HepG2 (cell line): Measurements from ENCODE around the gene TFAM. TPM values are rescaled to one million over a fixed set of nuclear protein-coding genes. Genes with fewer than 3 reads are reported as not detected.

Experiments used
- GZF1 ChIP-seq: sonication (generic); formaldehyde crosslinking; IDR thresholded peaks from 2 replicates; pipeline ENCODE4 v1.5.1; 2020; ENCODE audit warnings: mild to moderate bottlenecking, missing genetic modification reagents
- IKZF4 ChIP-seq: sonication (generic); formaldehyde crosslinking; IDR thresholded peaks from 2 replicates; pipeline ENCODE4 v1.5.1; 2020; ENCODE audit warnings: borderline replicate concordance, mild to moderate bottlenecking, low read depth, missing genetic modification reagents; ENCODE audit errors: not compliant biosample characterization
- MNT ChIP-seq: fragments of 450-650 bp; IDR thresholded peaks from 2 replicates; pipeline ENCODE4 v1.6.1; 2016
- MXD4 ChIP-seq: IDR thresholded peaks from 2 replicates; pipeline ENCODE4 v1.6.1; 2016; ENCODE audit warnings: mild to moderate bottlenecking, missing biosample characterization, missing genetic modification reagents
- NRL ChIP-seq: sonication (generic); formaldehyde crosslinking; IDR thresholded peaks from 2 replicates; pipeline ENCODE4 v1.5.0; 2020; ENCODE audit warnings: missing genetic modification reagents, mild to moderate bottlenecking, moderate library complexity, borderline replicate concordance
- RBAK ChIP-seq: sonication (generic); formaldehyde crosslinking; IDR thresholded peaks from 2 replicates; pipeline ENCODE4 v1.5.1; 2020; ENCODE audit warnings: mild to moderate bottlenecking, missing genetic modification reagents
- SIN3A ChIP-seq: IDR thresholded peaks from 2 replicates; pipeline ENCODE4 v1.6.1; 2011; ENCODE audit warnings: low read depth, mild to moderate bottlenecking, control low read depth, low read length, borderline replicate concordance
- SNRNP70 ChIP-seq: fragments of 200-400 bp; formaldehyde crosslinking; IDR thresholded peaks from 2 replicates; pipeline ENCODE4 v1.6.1; 2017; ENCODE audit warnings: mild to moderate bottlenecking, low read depth, low read length, moderate library complexity
- SP1 ChIP-seq, 2 experiments: fragments of 450-650 bp in 1 of 2; sonication (generic) in 1 of 2; formaldehyde crosslinking in 1 of 2; IDR thresholded peaks; 2 replicates each; pipeline versions ENCODE4 v1.4.0 to v1.6.1; 2016 to 2020; ENCODE audit warnings: missing genetic modification reagents in 1 of 2
- XRCC5 ChIP-seq: fragments of 200-400 bp; formaldehyde crosslinking; optimal IDR thresholded peaks from 2 replicates; pipeline ENCODE3; 2017; ENCODE audit warnings: mild to moderate bottlenecking, low read length
- ZNF143 ChIP-seq: sonication (generic); formaldehyde crosslinking; IDR thresholded peaks from 2 replicates; pipeline ENCODE4 v1.4.0; 2020; ENCODE audit warnings: missing genetic modification reagents
- ZNF629 ChIP-seq: sonication (generic); formaldehyde crosslinking; conservative IDR thresholded peaks from 2 replicates; pipeline ENCODE4 v1.5.0; 2020; ENCODE audit warnings: missing genetic modification reagents
- ZNF703 ChIP-seq: sonication (generic); formaldehyde crosslinking; IDR thresholded peaks from 2 replicates; pipeline ENCODE4 v1.5.1; 2020; ENCODE audit warnings: missing genetic modification reagents, mild to moderate bottlenecking, moderate library complexity, borderline replicate concordance
- ZNF737 ChIP-seq: sonication (generic); formaldehyde crosslinking; IDR thresholded peaks from 2 replicates; pipeline ENCODE4 v1.5.0; 2020; ENCODE audit warnings: missing genetic modification reagents, mild to moderate bottlenecking, borderline replicate concordance
- ZNF790 ChIP-seq: sonication (generic); formaldehyde crosslinking; IDR thresholded peaks from 2 replicates; pipeline ENCODE4 v1.8.0; 2022; ENCODE audit warnings: missing genetic modification reagents, mild to moderate bottlenecking, borderline replicate concordance
- ZSCAN20 ChIP-seq: sonication (generic); formaldehyde crosslinking; IDR thresholded peaks from 2 replicates; pipeline ENCODE4 v1.4.0; 2020; ENCODE audit warnings: missing genetic modification reagents, mild to moderate bottlenecking, borderline replicate concordance
- polyA plus RNA-seq, 8 experiments: library from polyadenylated mRNA; depleted of rRNA in 3 of 8; stranded (reverse) in 7 of 8; unstranded in 1 of 8; fragments of >200 nt; fragmentation: Illumina TruSeq in 4 of 8; extraction: Trizol in 4 of 8; gene quantifications; 2 replicates each; pipeline versions ENCODE4 v1.2.1 to v1.2.3, GENCODE V29; 2011 to 2016; ENCODE audit warnings: low read depth in 4 of 8, missing spikeins in 1 of 8, mixed read lengths in 1 of 8; ENCODE audit not compliant: insufficient read depth in 1 of 8
- total RNA-seq, 5 experiments: library from RNA; depleted of rRNA; stranded (reverse); fragments of >200 nt; fragmentation: Illumina TruSeq; extraction: Trizol; gene quantifications; 2 replicates each; pipeline ENCODE4 v1.2.3, GENCODE V29; 2016; ENCODE audit warnings: low read depth in 1 of 5
- TF ChIP-seq, protein P1 (sequence below): sonication (generic); formaldehyde crosslinking; IDR thresholded peaks from 2 replicates; pipeline ENCODE4 v1.4.0; 2020; ENCODE audit warnings: mild to moderate bottlenecking, missing genetic modification reagents
- TF ChIP-seq, protein P2 (sequence below): sonication (generic); formaldehyde crosslinking; IDR thresholded peaks from 2 replicates; pipeline ENCODE4 v1.4.0; 2020; ENCODE audit warnings: mild to moderate bottlenecking, missing genetic modification reagents
- TF ChIP-seq, protein P3 (sequence below): sonication (generic); formaldehyde crosslinking; IDR thresholded peaks from 2 replicates; pipeline ENCODE4 v1.9.0; 2021; ENCODE audit warnings: missing genetic modification reagents, borderline replicate concordance

TFAM gene
- total and polyA plus RNA-seq, 2 of the 13 experiments (the other 11 are each of a cell fraction or from before 2014, with no cell fraction given) = 18.4 to 125 TPM

GRCh38 chr10:58384544-58384998 lies 639 bp upstream of the TFAM start (continued):
- TF ChIP-seq GZF1 (CRISPR knock-in tag) (0 out of 2 replicates have a peak, but pooled peaks have one; percentile 57), IKZF4 (CRISPR knock-in tag) (no peak), MXD4 (CRISPR knock-in tag) (no peak), RBAK (CRISPR knock-in tag) (no peak), SP1 (IDR thresholded peaks at IDR 0.05) (no peak), SP1 (CRISPR knock-in tag; IDR thresholded peaks at IDR 0.05) (no peak), NRL (CRISPR knock-in tag) (no peak), ZNF703 (CRISPR knock-in tag) (no peak), ZNF790 (CRISPR knock-in tag) (no peak), ZNF629 (no peak), ZNF143 (CRISPR knock-in tag) (no peak), MNT (no peak), XRCC5 (no peak), SNRNP70 (no peak), ZNF737 (CRISPR knock-in tag) (no peak), ZSCAN20 (CRISPR knock-in tag) (peak; percentile 74; the same call in 1 of the 2 replicates), SIN3A (0 out of 2 replicates have a peak, but pooled peaks have one; percentile 44)
- TF ChIP-seq, protein P1, sequence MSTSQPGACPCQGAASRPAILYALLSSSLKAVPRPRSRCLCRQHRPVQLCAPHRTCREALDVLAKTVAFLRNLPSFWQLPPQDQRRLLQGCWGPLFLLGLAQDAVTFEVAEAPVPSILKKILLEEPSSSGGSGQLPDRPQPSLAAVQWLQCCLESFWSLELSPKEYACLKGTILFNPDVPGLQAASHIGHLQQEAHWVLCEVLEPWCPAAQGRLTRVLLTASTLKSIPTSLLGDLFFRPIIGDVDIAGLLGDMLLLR = no peak
- TF ChIP-seq, protein P2, sequence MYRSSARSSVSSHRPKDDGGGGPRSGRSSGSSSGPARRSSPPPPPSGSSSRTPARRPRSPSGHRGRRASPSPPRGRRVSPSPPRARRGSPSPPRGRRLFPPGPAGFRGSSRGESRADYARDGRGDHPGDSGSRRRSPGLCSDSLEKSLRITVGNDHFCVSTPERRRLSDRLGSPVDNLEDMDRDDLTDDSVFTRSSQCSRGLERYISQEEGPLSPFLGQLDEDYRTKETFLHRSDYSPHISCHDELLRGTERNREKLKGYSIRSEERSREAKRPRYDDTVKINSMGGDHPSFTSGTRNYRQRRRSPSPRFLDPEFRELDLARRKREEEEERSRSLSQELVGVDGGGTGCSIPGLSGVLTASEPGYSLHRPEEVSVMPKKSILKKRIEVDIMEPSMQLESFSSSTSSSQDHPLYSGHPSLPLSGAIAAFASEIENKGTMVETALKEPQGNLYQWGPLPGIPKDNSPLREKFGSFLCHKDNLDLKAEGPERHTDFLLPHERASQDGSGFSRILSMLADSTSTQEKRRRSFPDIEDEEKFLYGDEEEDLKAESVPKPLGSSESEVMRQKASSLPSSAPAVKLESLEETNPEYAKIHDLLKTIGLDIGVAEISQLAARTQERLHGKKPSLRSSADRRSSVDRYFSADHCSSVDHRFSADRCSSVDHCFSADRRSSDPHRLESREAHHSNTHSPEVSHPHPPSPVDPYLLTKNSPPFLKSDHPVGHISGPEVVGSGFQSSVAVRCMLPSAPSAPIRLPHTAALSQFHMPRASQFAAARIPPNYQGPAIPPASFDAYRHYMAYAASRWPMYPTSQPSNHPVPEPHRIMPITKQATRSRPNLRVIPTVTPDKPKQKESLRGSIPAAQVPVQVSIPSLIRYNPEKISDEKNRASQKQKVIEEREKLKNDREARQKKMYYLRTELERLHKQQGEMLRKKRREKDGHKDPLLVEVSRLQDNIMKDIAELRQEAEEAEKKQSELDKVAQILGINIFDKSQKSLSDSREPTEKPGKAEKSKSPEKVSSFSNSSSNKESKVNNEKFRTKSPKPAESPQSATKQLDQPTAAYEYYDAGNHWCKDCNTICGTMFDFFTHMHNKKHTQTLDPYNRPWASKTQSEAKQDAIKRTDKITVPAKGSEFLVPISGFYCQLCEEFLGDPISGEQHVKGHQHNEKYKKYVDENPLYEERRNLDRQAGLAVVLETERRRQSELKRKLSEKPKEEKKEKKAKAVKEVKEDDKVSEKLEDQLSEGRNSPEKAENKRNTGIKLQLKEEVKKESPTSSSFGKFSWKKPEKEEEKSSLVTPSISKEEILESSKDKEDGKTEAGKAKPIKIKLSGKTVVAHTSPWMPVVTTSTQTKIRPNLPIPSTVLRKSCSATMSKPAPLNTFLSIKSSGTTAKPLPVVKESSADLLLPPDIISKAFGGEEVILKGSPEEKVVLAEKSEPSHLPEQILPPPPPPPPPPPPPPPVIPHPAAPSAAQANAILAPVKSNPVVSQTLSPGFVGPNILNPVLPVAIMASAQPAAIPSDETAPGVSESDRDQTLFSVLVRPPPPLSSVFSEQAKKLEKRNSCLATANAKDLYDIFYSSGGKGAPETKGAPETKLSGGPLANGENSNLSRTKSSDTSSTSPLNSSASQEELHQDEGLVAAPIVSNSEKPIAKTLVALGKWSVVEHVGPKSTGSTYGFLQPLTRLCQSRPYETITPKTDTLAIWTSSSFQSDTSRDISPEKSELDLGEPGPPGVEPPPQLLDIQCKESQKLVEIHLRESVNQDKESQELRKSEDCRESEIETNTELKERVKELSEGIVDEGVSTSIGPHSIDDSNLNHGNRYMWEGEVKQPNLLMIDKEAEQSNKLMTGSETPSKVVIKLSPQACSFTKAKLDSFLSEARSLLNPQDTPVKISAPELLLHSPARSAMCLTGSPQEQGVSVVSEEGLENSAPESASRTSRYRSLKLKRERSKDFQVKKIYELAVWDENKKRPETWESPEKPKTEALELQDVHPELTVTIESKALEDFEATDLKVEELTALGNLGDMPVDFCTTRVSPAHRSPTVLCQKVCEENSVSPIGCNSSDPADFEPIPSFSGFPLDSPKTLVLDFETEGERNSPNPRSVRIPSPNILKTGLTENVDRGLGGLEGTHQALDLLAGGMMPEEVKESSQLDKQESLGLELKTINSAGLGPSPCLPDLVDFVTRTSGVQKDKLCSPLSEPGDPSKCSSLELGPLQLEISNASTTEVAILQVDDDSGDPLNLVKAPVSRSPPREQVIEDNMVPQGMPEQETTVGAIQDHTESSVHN (CRISPR knock-in tag) = no peak
- TF ChIP-seq, protein P3, sequence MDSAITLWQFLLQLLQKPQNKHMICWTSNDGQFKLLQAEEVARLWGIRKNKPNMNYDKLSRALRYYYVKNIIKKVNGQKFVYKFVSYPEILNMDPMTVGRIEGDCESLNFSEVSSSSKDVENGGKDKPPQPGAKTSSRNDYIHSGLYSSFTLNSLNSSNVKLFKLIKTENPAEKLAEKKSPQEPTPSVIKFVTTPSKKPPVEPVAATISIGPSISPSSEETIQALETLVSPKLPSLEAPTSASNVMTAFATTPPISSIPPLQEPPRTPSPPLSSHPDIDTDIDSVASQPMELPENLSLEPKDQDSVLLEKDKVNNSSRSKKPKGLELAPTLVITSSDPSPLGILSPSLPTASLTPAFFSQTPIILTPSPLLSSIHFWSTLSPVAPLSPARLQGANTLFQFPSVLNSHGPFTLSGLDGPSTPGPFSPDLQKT (CRISPR knock-in tag) = no peak
